HG02938 (cell line): ENCODE results near the gene SAMD13.

ENCODE experiments used
- ATAC-seq: cut with Tn5 transposase; IDR thresholded peaks from one replicate; pipeline ENCODE4 v1.9.1; 2021; ENCODE audit warnings: mild to moderate bottlenecking, moderate library complexity; ENCODE audit not compliant: unreplicated experiment

The SAMD13 gene

GRCh38 chr1:84339503-84339902 is 38.0 kb downstream of the SAMD13 start:
- ATAC-seq = no peak

- no peak for ATAC-seq
These were observed 42.8 kb downstream of the SAMD13 start for GRCh38 chr1:84344286-84344685.

DNA sequence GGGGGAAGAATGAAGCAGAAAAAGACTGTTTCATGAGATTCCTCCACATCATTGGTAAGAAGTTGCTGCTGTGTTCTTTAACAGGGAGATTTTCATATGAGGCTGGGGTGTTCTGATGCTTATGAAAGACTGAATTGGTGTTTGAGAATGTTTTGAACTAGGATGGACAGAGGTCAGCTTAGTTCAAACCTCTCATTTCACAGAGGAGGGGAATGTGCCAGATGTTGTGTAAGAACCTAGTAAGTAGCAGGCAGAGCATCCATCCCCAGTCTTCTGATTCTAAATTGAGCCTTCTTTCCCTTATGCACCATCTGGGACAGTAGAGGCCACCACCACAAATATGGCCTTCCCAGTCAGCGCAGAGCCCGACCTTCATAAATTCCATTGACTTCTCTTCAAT is 43.7 kb downstream of the SAMD13 start:
- no peak for ATAC-seq

- ATAC-seq = no peak
These were observed 45.9 kb downstream of the SAMD13 start for GRCh38 chr1:84347271-84347931.

GRCh38 chr1:84347932-84348555 is 46.5 kb downstream of the SAMD13 start:
- no peak for ATAC-seq

- no peak for ATAC-seq
These were observed 47.3 kb downstream of the SAMD13 start for GRCh38 chr1:84348759-84349158.

GRCh38 chr1:84350104-84350503 is 48.6 kb downstream of the SAMD13 start:
- ATAC-seq = no peak

DNA sequence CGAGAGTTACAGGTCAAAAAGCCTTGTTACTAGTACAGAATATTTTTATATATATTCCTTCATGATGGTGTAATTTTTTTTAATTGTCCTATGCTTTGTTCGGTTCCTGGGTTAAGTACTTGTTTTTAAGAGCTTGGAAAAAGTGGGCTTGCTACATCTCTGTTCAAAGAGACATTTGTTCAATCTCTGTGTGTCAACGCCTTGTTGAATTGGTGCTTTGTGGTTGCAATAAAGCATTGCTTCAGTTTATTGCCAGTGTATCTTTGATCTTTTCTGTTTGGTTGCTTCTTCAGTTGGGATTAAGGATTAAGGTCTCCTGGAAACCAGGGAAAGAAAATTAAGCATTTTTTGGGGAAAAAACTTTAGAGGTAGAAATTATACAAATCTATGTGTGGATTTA is 49.0 kb downstream of the SAMD13 start:
- ATAC-seq = no peak

DNA sequence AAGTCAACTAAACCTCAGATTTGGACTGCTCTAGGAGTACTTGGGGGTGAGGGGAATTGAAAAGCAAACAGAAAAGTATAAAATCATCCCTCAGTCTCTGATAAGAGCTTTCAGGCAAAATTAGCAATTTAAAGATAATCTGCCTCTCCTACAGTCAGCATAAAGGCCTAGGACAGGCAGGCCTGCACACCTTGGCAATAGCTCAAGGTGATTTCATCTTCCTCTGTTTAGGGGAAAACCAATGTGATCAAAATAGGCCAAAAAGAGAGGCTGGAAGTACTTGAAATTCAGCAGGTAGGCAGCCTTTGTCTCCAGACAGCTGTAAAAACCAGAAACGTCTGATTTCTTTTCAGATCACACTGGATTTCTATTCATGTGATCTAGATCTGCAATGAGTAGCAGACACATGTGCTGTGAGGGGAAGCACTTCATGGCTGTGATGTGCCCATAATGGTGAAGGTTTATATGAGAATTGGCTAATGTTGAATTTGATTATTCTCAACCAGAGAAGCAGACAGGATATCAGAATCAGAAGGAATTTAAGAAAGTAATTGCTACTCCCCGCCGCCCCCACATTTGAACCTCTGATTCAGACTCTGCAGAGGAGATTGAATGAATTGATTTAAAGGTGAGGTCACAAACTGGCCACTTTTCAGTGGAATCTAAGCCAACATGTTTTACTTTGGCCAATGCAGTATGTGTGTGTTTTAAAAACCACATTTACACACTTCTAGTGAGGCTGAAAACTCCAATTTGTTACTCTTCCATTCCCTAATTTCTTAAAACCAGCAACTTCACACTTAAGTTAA is 51.0 kb downstream of the SAMD13 start:
- ATAC-seq = no peak

- no peak for ATAC-seq
These were observed 52.2 kb downstream of the SAMD13 start for GRCh38 chr1:84353695-84354094.

- no peak for ATAC-seq
These were observed 54.0 kb downstream of the SAMD13 start for GRCh38 chr1:84355556-84355955.

- no peak for ATAC-seq
These were observed 55.4 kb downstream of the SAMD13 start for GRCh38 chr1:84356881-84357280.

- no peak for ATAC-seq
These were observed 57.2 kb downstream of the SAMD13 start for GRCh38 chr1:84358695-84359094.

DNA sequence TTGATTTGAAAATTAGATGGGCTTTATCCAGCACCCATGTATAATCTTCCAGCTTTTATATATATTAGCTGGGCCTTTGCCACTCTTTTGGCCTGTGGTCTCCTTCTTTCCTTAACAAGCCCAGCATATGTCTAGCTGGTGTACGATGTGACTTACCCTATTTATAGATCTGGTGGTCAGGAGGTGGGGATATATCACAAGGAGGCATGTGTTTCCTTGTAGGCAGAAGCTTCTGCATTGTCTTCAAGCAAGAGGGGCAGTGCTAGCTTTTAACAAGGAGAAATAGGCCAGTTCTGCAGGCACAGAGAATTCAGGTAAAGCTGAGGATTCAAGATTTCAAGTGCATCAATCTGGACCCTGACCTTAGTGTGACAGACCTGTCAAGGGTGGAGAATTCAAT is 58.8 kb downstream of the SAMD13 start:
- no peak for ATAC-seq

- no peak for ATAC-seq
These were observed 60.3 kb downstream of the SAMD13 start for GRCh38 chr1:84361796-84362195.

- no peak for ATAC-seq
These were observed 61.5 kb downstream of the SAMD13 start for GRCh38 chr1:84363019-84363418.

DNA sequence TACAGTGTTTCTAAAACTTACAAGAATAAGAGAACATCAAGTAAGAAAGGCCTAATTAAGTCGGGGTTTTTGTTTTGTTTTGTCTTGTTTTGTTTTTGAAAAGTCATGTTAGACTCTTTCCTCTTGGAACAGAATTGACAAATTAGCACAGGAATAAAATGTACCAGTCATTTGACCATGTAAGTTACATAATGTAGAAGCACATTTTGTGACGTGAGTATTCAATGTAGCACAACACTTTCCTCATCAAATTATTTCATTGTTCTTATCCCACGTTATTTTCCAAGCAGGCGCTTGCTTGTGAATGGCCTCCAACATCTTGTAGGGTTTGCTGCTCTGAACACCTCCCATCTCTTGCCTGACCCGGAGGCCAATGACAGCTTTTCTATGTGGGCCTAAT is 62.1 kb downstream of the SAMD13 start:
- no peak for ATAC-seq

- ATAC-seq = no peak
These were observed 64.0 kb downstream of the SAMD13 start for GRCh38 chr1:84365225-84366221.

DNA sequence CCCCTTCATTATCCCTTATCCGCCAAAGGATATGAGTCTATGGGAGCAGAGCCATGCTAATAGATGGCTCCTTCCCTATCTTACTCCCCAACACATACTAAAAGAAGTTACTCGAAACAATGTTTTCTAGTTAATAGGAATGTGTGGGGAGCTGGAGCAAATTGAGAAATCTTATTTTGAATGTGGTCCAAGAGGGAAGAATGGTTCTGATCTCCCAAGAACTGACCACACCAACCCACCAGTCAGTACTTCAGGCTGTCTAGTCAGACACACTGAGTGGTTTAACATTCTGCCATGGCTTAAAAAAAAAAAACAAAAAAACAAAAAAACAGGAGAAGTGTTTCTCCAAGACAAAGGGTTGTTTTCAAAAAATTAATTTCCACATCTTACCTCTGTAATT is 65.3 kb downstream of the SAMD13 start:
- ATAC-seq = no peak

- no peak for ATAC-seq
These were observed 65.7 kb downstream of the SAMD13 start for GRCh38 chr1:84367219-84367618.

GRCh38 chr1:84368441-84368840 is 66.9 kb downstream of the SAMD13 start:
- no peak for ATAC-seq
